HG03159 (cell line): Measurements from ENCODE around the gene PRSS21.

Experiments
- ATAC-seq: cut with Tn5 transposase; IDR thresholded peaks from one replicate; pipeline ENCODE4 v1.9.1; 2021; ENCODE audit warnings: mild to moderate bottlenecking, moderate library complexity; ENCODE audit not compliant: unreplicated experiment

Gene PRSS21

DNA sequence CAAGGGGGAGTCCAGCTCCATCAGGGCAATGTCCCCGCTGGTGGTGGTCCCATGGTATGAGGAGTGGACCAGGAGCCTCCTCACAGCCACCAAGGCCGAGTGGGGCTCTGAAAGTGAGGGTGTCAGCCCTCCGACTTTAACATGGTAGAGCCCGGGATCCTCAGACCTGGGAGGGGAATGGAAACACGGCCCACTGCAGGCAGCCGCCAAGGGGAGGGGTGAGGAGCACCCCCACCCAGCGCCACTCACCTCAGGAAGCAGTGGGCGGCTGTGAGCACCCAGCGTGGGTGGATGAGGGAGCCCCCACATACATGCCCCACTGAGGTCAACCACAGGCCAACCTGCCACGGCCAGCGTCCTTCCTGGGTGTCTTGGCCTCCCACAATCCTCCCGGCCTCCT lies 23.9 kb downstream of the PRSS21 start:
- no peak for ATAC-seq

DNA sequence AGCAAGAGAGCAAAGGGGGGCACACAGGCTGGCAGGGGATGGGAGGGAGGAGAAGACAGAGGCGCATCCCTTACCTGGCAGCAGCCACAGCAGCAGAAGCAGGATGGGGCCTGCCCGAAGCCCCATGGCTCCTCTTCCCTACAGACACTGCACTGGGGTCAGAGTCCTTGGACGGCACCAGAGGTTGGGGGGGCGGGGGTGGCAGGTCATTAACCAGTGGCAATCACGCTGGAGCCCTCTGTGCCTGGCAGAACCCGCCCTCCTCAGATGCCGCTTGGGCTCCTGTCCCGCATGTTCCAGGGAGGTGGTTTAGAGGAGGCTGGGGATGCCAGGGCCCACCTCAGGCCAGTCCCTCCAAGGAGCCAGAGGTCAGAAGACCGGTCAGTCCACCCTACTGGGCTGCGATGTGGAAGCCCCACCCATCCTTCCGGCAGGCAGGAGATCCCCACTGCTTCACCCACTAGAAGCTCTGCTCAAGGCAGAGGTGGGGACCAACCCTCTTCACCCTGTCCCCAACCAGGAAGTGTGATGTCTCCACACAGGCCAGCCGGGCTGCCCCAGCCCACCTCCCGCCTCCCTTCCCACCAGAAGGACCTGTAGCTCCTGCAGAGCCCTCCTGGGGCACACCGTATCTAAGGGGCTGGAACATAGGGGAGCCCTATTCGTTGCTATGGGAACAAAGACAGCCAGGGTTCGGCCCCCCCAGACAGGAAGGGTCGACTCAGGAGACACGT lies 24.7 kb downstream of the PRSS21 start:
- ATAC-seq = no peak

DNA sequence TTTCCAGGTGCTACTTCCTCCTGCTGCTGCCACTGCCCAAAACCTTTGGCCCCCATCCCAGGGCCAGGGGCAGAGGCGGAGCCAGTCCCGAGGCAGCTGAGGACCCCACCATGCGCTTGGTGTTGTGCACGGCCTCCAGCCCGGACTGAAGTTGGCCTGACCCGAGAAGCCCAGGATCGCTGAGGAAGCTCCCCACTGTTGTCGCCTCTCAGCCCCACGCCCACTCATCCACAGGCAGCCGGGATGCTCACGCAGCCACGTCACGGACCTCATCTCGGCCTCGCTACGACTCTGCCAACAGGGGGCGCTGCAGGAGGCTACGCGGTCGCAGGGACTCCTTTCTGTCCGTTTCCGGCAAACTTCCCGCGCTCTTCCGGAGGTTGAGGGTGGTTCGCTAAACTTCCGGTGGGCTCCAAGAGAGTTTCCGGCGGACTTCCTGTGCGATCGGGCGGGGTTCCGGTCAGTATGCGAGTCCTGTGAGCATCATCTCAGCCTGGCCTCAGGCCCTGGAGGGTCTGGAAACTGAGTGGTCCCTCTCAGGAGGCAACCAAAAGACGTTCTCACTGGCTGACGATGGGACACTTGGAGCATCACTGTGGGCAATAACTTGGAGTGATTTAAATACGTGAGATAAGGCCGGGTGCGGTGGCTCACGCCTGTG lies 25.4 kb downstream of the PRSS21 start:
- ATAC-seq = no peak

DNA sequence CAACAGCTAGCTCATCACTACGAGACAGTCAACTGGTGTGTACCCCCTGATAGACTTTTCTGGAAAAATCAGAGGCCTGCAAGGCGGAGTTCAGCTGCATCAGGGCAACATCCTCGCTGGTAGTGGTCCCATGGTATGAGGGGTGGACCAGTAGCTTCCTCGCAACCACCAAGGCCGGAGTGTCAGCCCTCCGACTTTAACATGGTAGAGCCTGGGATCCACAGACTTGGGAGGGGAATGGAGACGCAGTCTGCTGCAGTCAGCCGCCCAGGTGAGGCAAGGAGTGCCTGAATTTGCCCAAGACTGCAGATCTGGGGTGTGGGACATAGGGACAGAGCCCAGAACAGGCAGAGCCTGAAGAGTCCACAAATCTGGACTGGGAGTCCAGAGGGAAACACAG lies 26.5 kb downstream of the PRSS21 start:
- no peak for ATAC-seq

DNA sequence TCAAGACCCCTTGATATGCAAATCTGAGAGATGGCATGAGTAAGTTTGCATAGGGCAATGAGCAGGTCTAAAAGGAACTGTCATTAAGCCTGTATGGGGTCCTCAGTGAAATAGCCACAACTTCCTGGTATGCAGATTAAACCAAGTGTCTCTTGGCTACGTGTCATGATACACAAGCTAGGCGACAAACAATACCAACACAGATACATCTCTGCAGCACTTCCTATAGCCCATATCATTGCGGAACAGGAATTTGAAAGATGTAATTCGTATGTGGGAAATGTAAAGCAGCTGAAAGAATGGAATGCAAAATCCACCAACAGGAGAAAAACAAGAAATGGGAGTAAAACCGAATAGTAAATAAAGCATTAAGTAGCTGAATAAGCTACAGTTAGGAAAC lies 28.1 kb downstream of the PRSS21 start:
- no peak for ATAC-seq

DNA sequence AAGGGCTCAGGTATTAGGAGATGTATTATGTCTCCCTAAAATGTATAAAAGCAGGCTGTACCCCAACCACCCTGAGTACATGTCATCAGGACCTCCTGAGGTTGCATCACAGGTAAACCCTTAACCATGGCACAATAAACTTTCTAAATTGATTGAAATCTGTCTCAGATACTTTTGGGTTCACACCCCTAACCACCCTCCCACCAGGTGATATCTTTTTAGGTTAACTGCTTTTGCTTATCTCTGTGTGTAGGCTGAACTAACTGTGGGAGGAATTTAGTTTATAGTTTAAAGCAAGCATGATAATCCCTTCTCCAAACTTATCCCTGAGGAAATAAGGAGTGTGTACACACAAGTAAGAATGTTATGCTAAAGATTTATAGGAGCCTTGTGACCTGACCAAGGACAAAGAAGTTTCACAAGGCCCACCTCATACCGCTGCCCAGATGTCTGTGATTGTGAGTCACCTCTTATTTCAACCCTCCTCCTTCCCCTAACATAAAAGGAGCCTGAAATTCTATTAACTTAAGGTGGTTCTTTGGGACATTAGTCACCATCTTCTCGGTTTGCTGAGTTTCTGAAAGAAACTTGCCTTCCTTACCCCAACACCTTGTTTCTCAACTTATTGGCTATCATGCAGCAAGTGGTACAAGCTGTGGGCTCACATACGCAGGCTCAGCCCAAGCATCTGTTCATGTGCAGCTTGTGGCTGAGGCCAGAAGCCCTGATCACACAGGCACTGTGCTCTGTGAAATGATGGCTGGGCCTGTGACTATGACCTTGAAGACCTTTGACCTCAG lies 29.7 kb downstream of the PRSS21 start:
- ATAC-seq = no peak

DNA sequence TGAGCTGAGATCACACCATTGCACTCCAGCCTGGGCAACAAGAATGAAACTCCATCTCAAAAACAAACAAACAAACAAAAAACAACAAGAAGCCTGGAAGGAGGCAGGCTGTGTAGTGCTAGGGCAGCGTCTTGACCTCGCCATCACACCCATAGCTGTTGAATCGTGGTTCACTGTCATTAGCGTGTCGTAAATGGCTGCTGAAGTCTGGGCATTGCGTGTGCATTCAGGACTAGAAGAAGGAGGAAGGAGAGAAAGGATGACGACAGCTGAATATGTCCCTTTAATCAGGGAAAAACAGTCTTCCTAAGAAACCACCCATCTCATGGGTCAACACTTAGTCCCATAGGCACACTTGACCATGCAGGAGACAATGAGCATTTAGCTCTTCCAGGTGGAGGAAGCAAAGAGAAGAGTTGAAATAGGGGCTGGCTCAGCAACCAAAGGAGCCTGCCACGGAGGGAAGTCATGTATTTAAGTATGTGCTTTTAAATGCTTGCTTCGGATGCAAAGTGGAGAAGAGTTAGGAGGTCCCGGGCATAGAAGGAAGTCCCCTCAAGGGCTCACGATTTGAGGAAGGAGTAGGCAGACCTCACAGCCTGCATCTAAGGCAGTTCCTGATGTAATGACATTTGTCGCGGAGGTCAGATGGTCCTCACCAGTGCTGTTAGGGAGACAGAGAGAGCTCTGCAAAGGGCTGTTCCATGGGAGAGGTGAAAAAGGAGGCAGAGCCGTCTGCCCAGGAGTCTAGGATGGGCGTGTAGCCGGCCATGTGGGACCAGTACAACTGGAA lies 32.1 kb downstream of the PRSS21 start:
- ATAC-seq = no peak

DNA sequence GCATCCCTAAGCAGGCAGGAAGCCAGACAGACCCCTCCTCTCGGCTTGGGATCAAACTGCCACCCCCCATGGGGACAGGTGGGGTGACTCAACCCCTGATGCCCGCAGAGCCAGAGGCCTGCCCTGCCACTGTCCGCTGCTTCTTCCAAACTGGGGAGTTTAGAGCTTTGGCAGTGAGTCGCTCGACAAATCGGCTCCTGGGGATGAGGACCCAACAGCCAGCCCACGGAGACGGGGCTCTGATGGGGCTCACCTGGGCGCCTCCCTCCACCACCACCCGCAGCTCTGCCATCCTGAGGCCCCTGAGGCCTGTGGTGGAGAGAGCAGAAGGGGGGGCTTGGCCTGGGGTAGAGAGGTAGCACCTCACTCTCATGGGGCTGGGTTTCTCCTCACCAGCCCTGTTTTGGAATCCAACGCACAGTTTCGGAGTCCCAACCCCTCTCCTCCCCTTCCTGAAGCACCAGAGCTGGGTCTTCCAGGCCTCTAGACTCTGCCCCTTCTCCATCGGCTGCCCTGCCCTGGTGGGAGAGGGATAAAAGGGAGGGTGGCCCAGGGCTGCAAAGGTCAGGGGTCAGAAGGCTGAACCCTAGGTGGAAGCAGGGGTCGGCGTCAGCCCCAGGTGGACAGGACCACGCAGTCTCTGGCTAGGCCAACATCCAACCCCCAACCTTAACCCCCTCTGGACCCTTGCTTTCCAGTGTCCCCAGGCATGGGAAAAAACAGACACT lies 35.1 kb downstream of the PRSS21 start:
- ATAC-seq = no peak

DNA sequence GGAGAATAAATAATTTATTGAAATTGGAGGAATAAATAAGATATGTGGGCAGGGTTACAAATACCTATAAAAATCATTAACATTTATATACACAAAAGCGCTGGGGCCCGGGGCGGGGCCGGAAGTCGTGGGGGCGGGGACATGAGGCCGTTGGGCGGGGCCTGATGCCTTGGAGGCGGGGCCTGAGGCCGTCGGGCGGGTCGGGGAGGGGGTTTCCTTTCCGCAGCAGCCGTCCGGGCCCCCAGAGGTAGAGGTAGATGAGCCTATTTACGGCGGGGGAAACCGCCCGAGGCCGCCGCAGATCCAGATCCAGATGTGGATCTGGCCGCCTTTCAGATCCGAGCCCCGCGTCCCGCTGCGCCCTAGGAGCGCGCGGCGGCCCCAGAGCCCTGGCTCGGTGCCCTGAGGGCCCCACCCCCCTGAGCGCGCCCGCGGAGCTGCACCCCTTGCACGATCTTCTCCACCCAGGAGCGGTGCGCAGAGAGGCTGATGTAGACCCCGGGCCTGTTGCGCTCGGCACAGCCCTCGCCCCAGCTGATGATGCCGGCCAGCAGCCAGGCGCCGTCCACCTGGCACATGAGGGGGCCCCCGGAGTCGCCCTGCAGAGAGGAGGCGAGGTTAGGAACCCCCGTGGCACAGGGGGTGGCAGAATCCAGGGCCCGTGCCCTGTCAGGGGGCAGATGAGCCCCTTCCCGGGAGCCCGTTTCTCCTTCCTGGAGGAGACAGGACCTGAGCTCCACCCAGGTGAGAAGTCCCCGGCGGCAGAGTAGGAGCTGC lies 35.9 kb downstream of the PRSS21 start:
- no peak for ATAC-seq

DNA sequence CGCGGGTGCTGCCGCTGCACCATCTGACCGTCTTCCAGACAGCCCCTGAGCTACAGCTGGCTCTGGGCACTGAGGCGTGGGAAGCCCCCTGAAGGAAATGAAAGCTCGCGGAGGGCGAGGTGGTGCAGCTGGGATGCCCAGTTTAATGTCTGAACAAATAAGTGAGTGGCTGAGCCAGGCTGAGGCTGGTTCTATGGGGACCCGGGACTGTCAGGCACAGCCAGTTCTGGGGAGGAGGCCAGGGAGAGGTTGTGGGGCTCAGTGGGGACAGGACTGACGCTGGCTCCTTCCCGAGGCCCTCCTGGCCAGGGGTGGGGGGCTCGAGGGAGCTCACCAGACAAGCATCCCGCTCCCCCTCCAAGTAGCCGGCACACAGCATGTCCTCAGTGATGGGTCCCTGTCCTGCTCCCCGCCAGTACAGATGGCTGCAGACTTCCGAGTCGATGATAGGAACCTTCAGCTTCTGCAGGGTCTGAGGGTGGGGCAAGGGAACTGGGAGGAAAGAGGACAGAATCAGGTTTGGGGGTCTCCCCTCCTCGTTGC lies 36.6 kb downstream of the PRSS21 start:
- no peak for ATAC-seq

DNA sequence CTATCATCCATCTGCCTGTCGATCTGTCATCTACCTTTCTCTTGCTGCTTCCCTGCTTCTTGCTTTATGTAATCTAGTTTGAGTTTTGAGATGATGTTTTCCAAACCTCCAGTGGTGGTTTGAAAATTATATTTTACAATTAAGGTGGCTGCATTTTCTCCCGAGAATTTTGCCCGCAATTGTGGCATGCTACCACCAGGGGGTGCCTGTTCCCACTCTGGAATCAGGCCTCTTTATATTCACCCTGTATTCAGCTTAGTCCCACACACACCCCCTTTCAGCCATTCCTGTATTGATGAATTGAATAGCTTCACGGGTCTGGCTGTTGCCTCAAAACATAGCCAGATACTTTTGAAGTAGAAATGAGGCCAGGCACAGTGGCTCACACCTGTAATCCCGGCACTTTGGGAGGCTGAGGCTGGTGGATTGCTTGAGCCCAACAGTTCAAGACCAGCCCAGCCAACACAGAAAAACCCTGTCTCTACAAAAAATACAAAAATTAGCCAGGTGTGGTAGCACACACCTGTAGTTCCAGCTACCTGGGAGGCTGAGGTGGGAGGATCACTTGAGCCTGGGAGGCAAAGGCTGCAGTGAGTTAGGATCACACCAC lies 37.8 kb downstream of the PRSS21 start:
- no peak for ATAC-seq

DNA sequence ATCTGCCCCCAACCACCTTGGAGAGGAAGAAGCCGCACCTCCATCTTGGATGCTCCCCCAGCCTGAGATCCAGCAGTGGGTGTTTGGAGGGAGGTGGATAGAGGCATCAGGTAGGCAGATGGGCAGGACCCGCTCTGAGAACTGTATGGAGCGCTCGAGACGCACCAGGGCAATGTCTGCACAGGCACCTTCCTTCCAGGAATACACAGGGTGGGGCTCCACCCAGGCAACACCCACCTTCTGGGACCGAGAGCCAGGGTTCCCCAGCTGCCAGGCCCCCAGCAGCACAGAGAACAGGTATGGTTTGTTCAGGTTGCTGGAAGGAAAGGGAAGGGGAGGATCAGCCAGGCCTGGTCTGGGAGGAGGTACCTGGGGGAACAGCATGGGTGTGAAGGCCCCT lies 38.5 kb downstream of the PRSS21 start:
- ATAC-seq = no peak

DNA sequence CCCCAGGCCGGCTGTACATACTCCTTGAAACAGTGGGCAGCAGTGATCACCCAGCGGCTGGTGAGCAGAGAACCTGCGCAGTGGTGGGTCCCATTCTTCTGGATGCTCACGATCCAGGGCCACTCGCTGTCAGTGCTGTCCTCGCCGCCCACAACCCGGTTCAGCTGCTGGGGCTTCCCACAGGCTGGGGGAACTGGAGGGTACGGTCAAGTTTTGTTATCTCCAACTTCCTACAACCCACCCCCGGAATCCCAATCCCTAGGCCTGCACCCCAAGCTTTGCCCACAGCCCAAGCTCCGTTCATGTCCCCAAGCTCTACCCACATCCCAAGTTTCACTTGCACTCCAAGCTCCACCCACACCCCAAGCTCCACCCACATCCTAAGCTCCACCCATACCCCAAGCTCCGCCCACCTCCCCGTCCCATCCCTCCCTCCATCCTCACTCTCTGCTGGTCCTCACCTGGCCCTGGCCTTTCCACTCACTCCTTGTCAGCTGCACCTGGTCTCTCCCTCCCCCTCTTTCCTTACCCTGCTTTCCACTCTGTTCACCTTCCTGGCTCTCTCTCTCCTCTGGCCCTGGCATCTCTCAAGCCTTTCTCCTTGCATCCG lies 39.1 kb downstream of the PRSS21 start:
- ATAC-seq = no peak

DNA sequence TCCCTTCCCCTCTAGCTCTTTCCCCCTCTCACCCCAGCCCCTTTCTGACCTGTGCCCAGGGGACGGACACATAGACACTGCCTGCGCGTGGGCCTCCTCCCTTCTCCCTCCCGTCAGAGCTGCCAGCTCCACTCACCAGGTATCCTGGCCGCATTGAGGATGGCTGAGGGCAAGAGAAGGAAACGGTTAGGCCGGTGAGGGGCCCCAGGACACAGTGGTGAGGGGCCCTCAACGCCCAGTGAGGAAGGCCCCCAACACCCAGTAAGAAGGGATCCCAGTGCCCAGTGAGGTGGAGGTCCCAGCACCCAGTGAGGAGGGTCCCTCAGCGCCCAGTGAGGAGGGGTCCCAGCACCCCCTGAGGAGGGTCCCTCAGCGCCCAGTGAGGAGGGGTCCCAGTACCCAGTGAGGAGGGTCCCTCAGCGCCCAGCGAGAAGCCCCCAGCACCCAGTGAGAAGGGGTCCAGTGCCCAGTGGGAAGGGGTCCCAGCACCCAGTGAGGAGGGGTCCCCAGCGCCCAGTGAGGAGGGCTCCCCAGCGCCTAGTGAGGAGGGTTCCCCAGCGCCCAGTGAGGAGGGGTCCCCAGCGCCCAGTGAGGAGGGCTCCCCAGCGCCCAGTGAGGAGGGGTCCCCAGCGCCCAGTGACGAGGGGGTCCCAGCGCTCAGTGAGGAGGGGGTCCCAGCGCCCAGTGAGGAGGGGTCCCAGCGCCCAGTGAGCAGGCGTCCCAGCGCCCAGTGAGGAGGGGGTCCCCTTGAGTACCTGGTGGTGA lies 39.8 kb downstream of the PRSS21 start:
- ATAC-seq = no peak

DNA sequence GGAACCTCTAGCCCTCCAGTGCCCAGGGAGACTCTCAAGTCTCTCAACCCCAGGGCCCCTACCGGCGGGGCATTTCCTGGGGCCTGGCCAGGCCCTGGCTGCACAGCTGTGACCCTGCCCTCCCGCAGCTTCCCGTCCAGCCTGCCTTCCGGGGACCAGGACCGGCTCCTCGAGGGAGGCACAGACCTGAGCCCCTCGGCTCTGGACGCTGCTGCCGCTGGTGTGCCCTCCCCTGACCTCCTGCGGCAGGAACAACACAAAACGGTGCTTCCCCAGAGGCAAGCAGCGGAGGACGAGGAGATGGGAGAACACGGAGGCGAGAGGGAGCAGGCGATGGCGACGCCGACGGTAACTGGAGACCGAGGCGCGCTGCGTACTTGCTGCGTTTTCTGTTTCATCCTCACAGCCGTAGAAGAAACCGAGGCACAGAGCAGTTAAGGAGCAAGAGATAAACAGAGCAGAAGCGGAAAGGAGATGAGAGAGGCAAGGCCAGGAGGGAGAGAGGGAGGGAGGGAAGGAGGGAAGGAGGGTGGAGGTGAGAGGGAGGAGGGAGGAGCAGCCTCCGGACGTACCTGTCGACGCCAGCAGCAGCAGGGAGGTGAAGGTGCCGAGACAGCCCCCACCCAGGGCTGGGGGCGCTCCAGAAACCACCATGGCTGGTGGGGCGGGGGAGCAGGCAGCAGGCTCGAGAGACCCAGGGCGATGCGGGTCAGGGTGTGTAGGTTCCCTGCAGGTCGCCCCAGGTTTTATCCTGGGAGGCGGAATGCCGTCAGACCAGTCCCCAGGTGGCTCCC lies 40.6 kb downstream of the PRSS21 start, which contains the start of gene PRSS22:
TSS of gene PRSS22 (minus strand) at position 720 of the 794 bp plus-strand sequence. CDS start at position 654, 66 bp downstream.
- ATAC-seq = no peak

DNA sequence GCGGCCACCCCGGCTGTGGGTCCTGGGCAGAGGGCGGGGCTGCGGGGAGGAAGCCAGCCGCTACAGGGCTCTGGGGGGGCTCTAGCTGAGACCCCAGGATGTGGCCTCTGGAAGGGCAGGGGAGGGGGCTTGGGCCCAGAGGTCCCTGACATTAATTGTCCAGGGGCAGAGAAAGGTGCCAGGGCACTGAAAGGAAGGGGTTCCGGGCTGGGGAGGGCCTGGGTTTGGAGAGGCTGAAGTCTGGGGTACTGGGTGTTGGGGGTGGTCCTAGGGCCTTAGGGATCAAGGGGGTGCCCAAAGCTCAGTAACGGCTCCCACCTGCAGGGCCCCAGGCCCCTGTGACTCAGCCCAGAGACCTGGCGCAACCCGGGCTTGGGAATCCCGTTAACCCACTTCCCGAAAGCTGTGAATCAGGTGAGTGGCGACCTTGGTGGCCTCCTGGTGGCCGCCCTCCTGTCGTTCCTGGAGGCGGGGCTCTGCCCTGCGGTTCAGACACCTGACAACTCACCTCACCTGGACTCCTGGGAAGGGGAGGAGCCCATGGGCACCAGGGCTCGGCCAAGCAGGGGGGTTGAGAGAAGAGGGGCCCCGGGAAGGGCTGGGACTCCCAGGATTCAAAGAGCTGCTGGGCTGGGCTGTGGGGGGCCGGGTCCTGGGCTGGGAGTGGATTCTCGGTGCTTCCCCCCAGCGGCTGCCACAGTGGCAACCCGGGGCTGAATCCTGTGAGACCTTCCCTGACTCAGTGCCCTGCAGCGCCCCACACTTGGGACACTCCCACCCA lies 41.4 kb downstream of the PRSS21 start:
- no peak for ATAC-seq
